Measurements from ENCODE around the gene ELAVL1. TPM values are rescaled to one million over a fixed set of nuclear protein-coding genes. Genes with fewer than 3 reads are reported as not detected.
A peak's percentile ranks its signal among the peaks of the same experiment; 100 is the strongest.

The ELAVL1 gene
- total and polyA plus RNA-seq, 9 of the 15 experiments (the other 6 are each of a cell fraction or from before 2014, with no cell fraction given), result 4.3 to 172 (median 69.2) TPM

DNA sequence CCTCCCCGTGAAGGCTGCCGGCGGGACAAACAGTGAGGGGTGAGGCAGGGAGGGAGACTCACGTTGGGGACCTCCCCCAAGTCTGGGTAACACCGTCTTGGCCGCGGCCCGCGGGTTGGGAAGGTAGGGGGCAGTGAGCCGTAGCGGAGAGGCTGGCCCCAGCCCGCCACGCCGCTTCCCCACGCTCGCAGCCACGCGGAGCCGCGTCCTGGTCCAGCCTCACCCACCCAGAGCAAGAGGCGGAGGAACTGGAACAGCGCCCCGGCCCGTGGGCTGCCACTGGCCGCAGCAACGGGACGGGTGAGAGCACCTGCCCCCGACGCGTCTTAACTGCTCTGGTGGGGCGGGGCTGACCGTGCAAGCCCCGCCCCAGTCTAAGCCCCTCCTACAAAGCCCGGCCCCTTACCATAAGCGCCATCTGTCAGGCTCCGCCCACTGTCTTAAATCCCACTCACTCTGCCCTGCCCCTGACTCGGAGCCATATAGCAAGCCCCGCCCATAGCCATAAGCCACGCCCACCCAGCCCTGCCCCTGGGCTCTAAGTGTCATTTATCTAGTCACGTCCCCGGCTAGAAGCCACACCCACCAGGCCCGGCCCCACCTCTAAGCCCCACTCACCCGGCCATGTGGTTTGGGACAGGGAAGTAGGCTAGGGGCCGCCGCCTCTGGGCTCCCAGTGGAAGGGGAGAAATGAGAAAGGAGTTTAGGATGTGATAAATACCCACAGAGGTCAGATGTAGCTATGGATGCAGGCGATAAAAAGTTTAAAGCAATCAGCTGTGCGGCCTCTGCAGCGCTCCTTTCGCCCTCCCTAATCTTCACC is 45.0 kb upstream of the ELAVL1 start (continued):
- TF ChIP-seq BHLHE40 (IDR thresholded peaks at IDR 0.05; ENCODE audit: low read length), result peak; percentile 28
- TF ChIP-seq ZNF507 (tag; conservative IDR thresholded peaks at IDR 0.05), result no peak
- TF ChIP-seq KAT7 (CRISPR knock-in tag; IDR thresholded peaks at IDR 0.05; ENCODE audit: borderline replicate concordance), result no peak
- TF ChIP-seq ZKSCAN1 (IDR thresholded peaks at IDR 0.05; ENCODE audit: low read depth, low read length), result no peak
- TF ChIP-seq CBX1 (IDR thresholded peaks at IDR 0.05; ENCODE audit: low read depth), result no peak
- no peak for TF ChIP-seq NFE2L1 (tag; IDR thresholded peaks at IDR 0.05; ENCODE audit: borderline replicate concordance, low read depth)
- TF ChIP-seq SMAD1 (IDR thresholded peaks at IDR 0.05; ENCODE audit: low read depth, low read length, partially characterized antibody), result no peak
- TF ChIP-seq CBFB (CRISPR knock-in tag; IDR thresholded peaks at IDR 0.05), result no peak
- TF ChIP-seq ZNF696 (CRISPR knock-in tag; conservative IDR thresholded peaks at IDR 0.05), result no peak
- no peak for TF ChIP-seq ELF1 (tag; IDR thresholded peaks at IDR 0.05)
- TF ChIP-seq, protein P1, sequence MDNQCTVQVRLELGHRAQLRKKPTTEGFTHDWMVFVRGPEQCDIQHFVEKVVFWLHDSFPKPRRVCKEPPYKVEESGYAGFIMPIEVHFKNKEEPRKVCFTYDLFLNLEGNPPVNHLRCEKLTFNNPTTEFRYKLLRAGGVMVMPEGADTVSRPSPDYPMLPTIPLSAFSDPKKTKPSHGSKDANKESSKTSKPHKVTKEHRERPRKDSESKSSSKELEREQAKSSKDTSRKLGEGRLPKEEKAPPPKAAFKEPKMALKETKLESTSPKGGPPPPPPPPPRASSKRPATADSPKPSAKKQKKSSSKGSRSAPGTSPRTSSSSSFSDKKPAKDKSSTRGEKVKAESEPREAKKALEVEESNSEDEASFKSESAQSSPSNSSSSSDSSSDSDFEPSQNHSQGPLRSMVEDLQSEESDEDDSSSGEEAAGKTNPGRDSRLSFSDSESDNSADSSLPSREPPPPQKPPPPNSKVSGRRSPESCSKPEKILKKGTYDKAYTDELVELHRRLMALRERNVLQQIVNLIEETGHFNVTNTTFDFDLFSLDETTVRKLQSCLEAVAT (IDR thresholded peaks at IDR 0.05), result no peak
- no peak for TF ChIP-seq ZNF717 (CRISPR knock-in tag; IDR thresholded peaks at IDR 0.05)
- TF ChIP-seq, protein P2, sequence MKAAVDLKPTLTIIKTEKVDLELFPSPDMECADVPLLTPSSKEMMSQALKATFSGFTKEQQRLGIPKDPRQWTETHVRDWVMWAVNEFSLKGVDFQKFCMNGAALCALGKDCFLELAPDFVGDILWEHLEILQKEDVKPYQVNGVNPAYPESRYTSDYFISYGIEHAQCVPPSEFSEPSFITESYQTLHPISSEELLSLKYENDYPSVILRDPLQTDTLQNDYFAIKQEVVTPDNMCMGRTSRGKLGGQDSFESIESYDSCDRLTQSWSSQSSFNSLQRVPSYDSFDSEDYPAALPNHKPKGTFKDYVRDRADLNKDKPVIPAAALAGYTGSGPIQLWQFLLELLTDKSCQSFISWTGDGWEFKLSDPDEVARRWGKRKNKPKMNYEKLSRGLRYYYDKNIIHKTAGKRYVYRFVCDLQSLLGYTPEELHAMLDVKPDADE (conservative IDR thresholded peaks at IDR 0.05; ENCODE audit: control insufficient read depth, low read depth, low read length), result 0 out of 2 replicates have a peak, but pooled peaks have one; percentile 19
- TF ChIP-seq, protein P3, sequence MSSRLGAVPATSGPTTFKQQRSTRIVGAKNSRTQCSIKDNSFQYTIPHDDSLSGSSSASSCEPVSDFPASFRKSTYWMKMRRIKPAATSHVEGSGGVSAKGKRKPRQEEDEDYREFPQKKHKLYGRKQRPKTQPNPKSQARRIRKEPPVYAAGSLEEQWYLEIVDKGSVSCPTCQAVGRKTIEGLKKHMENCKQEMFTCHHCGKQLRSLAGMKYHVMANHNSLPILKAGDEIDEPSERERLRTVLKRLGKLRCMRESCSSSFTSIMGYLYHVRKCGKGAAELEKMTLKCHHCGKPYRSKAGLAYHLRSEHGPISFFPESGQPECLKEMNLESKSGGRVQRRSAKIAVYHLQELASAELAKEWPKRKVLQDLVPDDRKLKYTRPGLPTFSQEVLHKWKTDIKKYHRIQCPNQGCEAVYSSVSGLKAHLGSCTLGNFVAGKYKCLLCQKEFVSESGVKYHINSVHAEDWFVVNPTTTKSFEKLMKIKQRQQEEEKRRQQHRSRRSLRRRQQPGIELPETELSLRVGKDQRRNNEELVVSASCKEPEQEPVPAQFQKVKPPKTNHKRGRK (tag; IDR thresholded peaks at IDR 0.05), result no peak
- TF ChIP-seq SP2 (IDR thresholded peaks at IDR 0.05; ENCODE audit: extremely low read depth, low read depth, low read length, poor library complexity, severe bottlenecking), result no peak
- no peak for TF ChIP-seq COPS2 (conservative IDR thresholded peaks at IDR 0.05)
- no peak for TF ChIP-seq BACH1 (tag; IDR thresholded peaks at IDR 0.05)
- TF ChIP-seq EWSR1 (IDR thresholded peaks at IDR 0.05; ENCODE audit: borderline replicate concordance, low read depth, partially characterized antibody), result no peak
- peak; percentile 69 for TF ChIP-seq NFIC (IDR thresholded peaks at IDR 0.05)
- TF ChIP-seq, protein P4, sequence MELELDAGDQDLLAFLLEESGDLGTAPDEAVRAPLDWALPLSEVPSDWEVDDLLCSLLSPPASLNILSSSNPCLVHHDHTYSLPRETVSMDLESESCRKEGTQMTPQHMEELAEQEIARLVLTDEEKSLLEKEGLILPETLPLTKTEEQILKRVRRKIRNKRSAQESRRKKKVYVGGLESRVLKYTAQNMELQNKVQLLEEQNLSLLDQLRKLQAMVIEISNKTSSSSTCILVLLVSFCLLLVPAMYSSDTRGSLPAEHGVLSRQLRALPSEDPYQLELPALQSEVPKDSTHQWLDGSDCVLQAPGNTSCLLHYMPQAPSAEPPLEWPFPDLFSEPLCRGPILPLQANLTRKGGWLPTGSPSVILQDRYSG (tag; conservative IDR thresholded peaks at IDR 0.05; ENCODE audit: low read depth), result no peak; the same call in 1 of the 2 replicates
- TF ChIP-seq ZFP30 (CRISPR knock-in tag; IDR thresholded peaks at IDR 0.05; ENCODE audit: borderline replicate concordance), result no peak
